SU-DHL-6 (cell line): ENCODE measurements around the gene PFN3.

ENCODE experiments used
- H2AFZ ChIP-seq: fragments of 200-600 bp; sonication (generic); 2 replicates; pipeline ENCODE4 v1.6.1; 2014; ENCODE audit warnings: low read depth, mild to moderate bottlenecking, moderate library complexity, mixed read lengths, antibody characterized with exemption, low read length; ENCODE audit not compliant: severe bottlenecking
- H3F3A ChIP-seq: fragments of 200-600 bp; shearing (Covaris generic); 2 replicates; pipeline ENCODE4 v1.6.0; 2016; ENCODE audit warnings: antibody characterized with exemption, mild to moderate bottlenecking; ENCODE audit not compliant: insufficient read depth
- H3K27ac ChIP-seq: fragments of 200-600 bp; sonication (generic); 2 replicates; pipeline ENCODE4 v1.5.1; 2016; ENCODE audit warnings: low read depth, mild to moderate bottlenecking, low read length, moderate library complexity, mixed read lengths
- H3K27me3 ChIP-seq: fragments of 200-600 bp; sonication (generic), shearing (Covaris generic); 2 replicates; pipeline ENCODE4 v1.6.0; 2014; ENCODE audit warnings: mild to moderate bottlenecking, low read length
- H3K36me3 ChIP-seq: fragments of 200-600 bp; sonication (generic); 2 replicates; pipeline ENCODE4 v1.6.1; 2014; ENCODE audit warnings: mild to moderate bottlenecking, low read length, mixed read lengths
- H3K4me2 ChIP-seq: fragments of 300-600, 200-600 bp; shearing (Covaris generic), sonication (generic); 2 replicates; pipeline ENCODE4 v1.6.0; 2014; ENCODE audit warnings: low read length, low read depth, mild to moderate bottlenecking; ENCODE audit not compliant: poor library complexity, severe bottlenecking
- H3K4me3 ChIP-seq: fragments of 200-600 bp; sonication (generic); 2 replicates; pipeline ENCODE4 v1.5.1; 2014; ENCODE audit warnings: antibody characterized with exemption, low read length, mild to moderate bottlenecking, mixed read lengths; ENCODE audit not compliant: insufficient read depth, poor library complexity, severe bottlenecking
- H3K79me2 ChIP-seq: fragments of 200-600 bp; sonication (generic); 2 replicates; pipeline ENCODE4 v1.6.1; 2014; ENCODE audit warnings: mild to moderate bottlenecking, low read length, moderate library complexity; ENCODE audit not compliant: insufficient read depth
- H3K9ac ChIP-seq: fragments of 200-600 bp; sonication (generic); 2 replicates; pipeline ENCODE4 v1.7.0; 2014; ENCODE audit warnings: mild to moderate bottlenecking, low read length
- H3K9me2 ChIP-seq: fragments of 200-600 bp; sonication (generic); replicated peaks from 2 replicates; pipeline ENCODE4 v1.6.1; 2014; ENCODE audit warnings: low read length; ENCODE audit not compliant: insufficient read depth
- H3K9me3 ChIP-seq: fragments of 200-600 bp; sonication (generic); 2 replicates; pipeline ENCODE4 v1.6.1; 2014; ENCODE audit warnings: low read length, mixed read lengths; ENCODE audit not compliant: insufficient read depth
- H4K20me1 ChIP-seq: fragments of 200-600 bp; sonication (generic); 2 replicates; pipeline ENCODE4 v1.6.1; 2014; ENCODE audit warnings: low read depth, mild to moderate bottlenecking, antibody characterized with exemption, low read length, moderate library complexity, mixed read lengths
- EZH2phosphoT487 ChIP-seq: fragments of 200-600 bp; sonication (generic), shearing (Covaris generic); conservative IDR thresholded peaks from 2 replicates; pipeline ENCODE4 v1.6.1; 2018; ENCODE audit warnings: mild to moderate bottlenecking, antibody characterized with exemption, low read length, moderate library complexity, mixed read lengths
- TF ChIP-seq, protein P1 (sequence below): fragments of 200-600 bp; sonication (generic); IDR thresholded peaks from one replicate; pipeline ENCODE4 v1.5.1; 2017; ENCODE audit warnings: antibody characterized with exemption, mild to moderate bottlenecking, low read length, moderate library complexity; ENCODE audit not compliant: insufficient read depth, poor library complexity, severe bottlenecking

PFN3 gene

DNA sequence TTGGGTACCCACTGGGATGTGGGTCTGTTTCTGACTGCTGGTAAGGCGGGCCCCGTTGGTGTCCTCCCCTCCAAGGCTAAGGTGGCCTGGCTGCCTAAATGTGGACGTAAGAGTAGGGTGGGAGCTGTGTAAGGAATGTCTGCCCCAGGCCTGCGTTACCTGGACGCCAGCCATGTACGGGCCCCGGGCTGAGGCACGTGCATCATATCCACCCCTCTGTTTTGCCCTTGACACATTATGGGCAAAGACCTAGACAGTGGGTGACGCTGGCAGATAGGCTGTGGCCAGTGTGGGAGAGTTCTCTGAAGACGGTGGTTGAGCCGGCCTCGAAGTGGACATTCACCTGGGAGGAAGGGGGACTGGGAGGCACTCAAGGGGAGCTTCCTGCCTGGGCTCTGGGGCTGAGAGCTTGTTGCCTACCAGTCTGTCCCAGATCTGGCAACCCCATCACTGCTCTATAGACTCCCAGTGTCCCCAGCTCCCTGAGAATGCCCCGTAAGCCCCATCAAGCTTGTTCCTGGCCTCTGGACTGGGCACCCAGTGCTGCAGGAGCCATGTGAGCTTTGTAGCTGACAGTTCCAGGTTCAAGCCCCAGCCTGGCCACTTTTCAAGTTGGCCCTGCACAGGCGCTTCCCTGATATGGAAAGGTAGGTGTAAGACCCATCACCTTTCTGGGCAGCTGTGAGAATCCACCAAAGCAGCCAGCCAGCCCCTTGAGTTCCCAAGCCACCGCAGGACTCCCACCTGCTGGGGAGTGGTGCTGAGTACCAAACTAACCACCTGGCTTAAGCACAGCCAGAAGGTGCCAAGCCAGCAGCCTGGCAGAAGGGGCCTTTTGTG is 42.9 kb upstream of the PFN3 start:
- TF ChIP-seq, protein P1, sequence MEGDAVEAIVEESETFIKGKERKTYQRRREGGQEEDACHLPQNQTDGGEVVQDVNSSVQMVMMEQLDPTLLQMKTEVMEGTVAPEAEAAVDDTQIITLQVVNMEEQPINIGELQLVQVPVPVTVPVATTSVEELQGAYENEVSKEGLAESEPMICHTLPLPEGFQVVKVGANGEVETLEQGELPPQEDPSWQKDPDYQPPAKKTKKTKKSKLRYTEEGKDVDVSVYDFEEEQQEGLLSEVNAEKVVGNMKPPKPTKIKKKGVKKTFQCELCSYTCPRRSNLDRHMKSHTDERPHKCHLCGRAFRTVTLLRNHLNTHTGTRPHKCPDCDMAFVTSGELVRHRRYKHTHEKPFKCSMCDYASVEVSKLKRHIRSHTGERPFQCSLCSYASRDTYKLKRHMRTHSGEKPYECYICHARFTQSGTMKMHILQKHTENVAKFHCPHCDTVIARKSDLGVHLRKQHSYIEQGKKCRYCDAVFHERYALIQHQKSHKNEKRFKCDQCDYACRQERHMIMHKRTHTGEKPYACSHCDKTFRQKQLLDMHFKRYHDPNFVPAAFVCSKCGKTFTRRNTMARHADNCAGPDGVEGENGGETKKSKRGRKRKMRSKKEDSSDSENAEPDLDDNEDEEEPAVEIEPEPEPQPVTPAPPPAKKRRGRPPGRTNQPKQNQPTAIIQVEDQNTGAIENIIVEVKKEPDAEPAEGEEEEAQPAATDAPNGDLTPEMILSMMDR: no peak
- no peak for TF ChIP-seq EZH2phosphoT487
- no peak overlapping the region for H2AFZ ChIP-seq
- H4K20me1 ChIP-seq: no peaks in the 10 kb centered on the region
- H3K9me2 ChIP-seq: no peaks in the 10 kb centered on the region
- H3K36me3 ChIP-seq: no peaks in the 10 kb centered on the region
- H3K9me3 ChIP-seq: no peaks in the 10 kb centered on the region
- no peak overlapping the region for H3K4me2 ChIP-seq
- peaks cover 17% of the 10 kb centered on the region for H3F3A ChIP-seq
- H3K9ac ChIP-seq: no peak overlapping the region
- H3K79me2 ChIP-seq: no peaks in the 10 kb centered on the region
- no peak overlapping the region for H3K4me3 ChIP-seq
- no peak overlapping the region for H3K27ac ChIP-seq
- no peaks in the 10 kb centered on the region for H3K27me3 ChIP-seq

DNA sequence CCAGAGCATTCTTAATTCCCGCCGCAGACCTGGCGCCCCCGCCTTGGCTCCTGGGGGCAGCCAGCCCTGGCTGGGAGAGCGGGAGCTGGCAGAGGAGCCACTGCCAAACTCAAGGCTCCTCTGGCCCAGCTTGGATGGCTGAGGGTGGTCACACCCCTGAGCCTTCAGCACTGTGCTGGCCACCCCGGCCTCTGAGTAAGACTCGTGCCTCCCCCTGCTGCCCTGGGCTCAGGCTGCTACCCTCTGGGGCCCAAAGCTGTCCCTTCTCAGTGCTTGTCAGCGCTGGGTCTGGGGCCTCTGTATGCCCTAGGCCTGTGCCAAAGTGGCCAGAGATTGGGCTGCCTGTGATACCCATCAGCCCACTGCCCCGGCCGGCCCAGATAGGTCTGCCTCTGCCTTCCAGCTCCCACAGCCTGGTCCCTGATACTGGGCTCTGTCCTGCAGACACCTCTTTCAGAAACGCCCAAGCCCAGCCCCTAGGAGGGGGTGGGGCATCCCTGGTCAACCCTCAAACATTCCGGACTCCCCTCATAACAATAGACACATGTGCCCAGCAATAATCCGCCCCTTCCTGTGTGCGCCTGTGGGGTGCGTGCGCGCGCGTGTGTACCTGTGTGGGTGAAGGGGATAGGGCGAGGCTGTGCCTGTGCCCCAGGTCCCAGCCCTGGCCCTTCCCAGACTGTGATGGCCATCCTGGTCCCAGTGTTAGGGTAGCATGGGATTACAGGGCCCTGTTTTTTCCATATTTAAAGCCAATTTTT is 41.8 kb upstream of the PFN3 start:
- no peaks in the 10 kb centered on the region for H3K79me2 ChIP-seq
- no peaks in the 10 kb centered on the region for H4K20me1 ChIP-seq
- no peaks in the 10 kb centered on the region for H3K9me3 ChIP-seq
- H3K27me3 ChIP-seq: no peaks in the 10 kb centered on the region
- no peak overlapping the region for H3K4me2 ChIP-seq
- H3F3A ChIP-seq: peaks cover 14% of the 10 kb centered on the region
- H3K9ac ChIP-seq: no peak overlapping the region
- no peak overlapping the region for H2AFZ ChIP-seq
- H3K36me3 ChIP-seq: no peaks in the 10 kb centered on the region
- no peak for TF ChIP-seq EZH2phosphoT487
- TF ChIP-seq, protein P1: no peak
- H3K4me3 ChIP-seq: no peak overlapping the region
- H3K27ac ChIP-seq: no peak overlapping the region
- no peaks in the 10 kb centered on the region for H3K9me2 ChIP-seq

DNA sequence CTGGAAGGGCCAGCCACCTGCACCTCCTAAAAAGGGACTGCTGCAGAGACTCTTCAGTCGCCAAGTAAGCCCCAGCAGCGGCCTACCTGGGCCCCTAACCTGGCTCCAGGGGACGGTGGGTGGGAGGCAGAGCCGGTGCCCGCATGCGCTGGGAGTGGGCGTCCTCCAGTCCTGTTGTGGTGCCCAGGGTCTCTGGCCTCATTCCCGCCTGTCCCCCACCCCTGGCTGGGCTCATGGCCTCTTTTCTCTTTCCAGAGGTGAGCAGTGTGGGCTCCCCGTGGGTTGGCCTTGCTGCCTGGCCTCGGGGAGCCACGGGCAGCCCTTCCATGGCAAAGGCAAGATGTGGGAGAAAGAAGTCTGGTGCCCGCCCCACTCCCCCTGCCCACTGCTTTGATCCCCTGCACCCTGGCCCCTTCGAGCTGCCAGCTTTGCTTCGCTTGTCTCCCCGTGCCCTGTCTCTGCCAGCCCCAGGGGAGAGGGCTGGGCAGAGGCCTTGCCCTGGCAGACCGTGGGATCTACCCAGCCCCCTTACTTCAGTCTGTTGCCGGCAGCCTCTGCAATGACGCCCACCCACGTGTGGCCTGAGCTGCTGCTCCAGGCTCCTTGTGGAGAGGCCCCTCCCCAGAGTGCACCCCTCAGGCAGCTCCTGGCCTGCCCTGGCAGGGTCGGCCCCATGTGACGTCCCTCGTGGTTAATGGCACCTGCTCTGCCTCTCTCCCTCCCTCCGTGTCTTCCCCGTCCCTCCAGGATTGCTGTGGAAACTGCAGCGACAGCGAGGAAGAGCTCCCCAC is 40.7 kb upstream of the PFN3 start:
- no peaks in the 10 kb centered on the region for H3K9me2 ChIP-seq
- no peaks in the 10 kb centered on the region for H3K79me2 ChIP-seq
- H3K4me2 ChIP-seq: no peak overlapping the region
- H2AFZ ChIP-seq: no peak overlapping the region
- no peaks in the 10 kb centered on the region for H3K9me3 ChIP-seq
- H3K36me3 ChIP-seq: no peaks in the 10 kb centered on the region
- no peak overlapping the region for H3K27ac ChIP-seq
- H3K27me3 ChIP-seq: no peaks in the 10 kb centered on the region
- H3F3A ChIP-seq: peaks cover 14% of the 10 kb centered on the region
- no peaks in the 10 kb centered on the region for H4K20me1 ChIP-seq
- no peak overlapping the region for H3K4me3 ChIP-seq
- TF ChIP-seq, protein P1: no peak
- TF ChIP-seq EZH2phosphoT487: no peak
- no peak overlapping the region for H3K9ac ChIP-seq
